ENCODE results near the gene ITIH3. TPM values are rescaled to one million over a fixed set of nuclear protein-coding genes. Genes with fewer than 3 reads are reported as not detected.
A peak's percentile ranks its signal among the peaks of the same experiment; 100 is the strongest.

Gene ITIH3
- total and polyA plus RNA-seq, 2 of the 8 experiments (the other 6 are each of a cell fraction or from before 2014, with no cell fraction given), result not detected

- peaks cover 0 to 12% (median 2%) of the 10 kb centered on the region in 4 experiments; a peak in 3 of 7 replicates for H3K4me1 ChIP-seq (replicated peaks in 1 of 4; ENCODE audit: control insufficient read depth in 3 of 4, insufficient read depth in 4 of 4, low read length in 3 of 4)
- H3K4me3 ChIP-seq (ENCODE audit: extremely low read depth in 1 of 4, insufficient read depth in 2 of 4, low read depth in 3 of 4, low read length in 4 of 4), result no peak overlapping the region
- no peak overlapping the region for H4K5ac ChIP-seq (ENCODE audit: insufficient read length, low read depth, low read length)
- H3K9ac ChIP-seq (replicated peaks in 1 of 4; ENCODE audit: extremely low read depth in 1 of 4, low read depth in 3 of 4, low read length in 3 of 4), result no peak overlapping the region
- DNase-seq (ENCODE audit: low read depth in 1 of 2, low spot score in 2 of 2) (no peak), FAIRE-seq (no peak)
- ChIA-PET POLR2A (ENCODE audit: partially characterized antibody) (interaction anchor here (0.6 to 1.2 kb wide), 2 partner anchors 52 to 305 kb away, joined by 3 read pairs; no protein-coding TSS in a partner anchor), CTCF (ENCODE audit: partially characterized antibody) (interaction anchor here (0.8 to 4.7 kb wide), 5 partner anchors 11 to 69 kb away, joined by 3 to 24 read pairs (median 3); no protein-coding TSS in a partner anchor)
- H2AK5ac ChIP-seq (ENCODE audit: low read depth, low read length), result no peak overlapping the region
- H3K23me2 ChIP-seq (ENCODE audit: low read depth, low read length), result no peaks in the 10 kb centered on the region
- no peak overlapping the region for H2BK15ac ChIP-seq (ENCODE audit: low read length)
- H3K79me1 ChIP-seq (ENCODE audit: low read depth, low read length), result no peaks in the 10 kb centered on the region
- H2BK12ac ChIP-seq (ENCODE audit: low read depth, low read length), result no peak overlapping the region
- WGBS, 2 experiments (ENCODE audit: extremely low coverage in 1 of 2, insufficient coverage in 1 of 2, insufficient read length in 1 of 2, insufficient replicate concordance in 2 of 2, low coverage in 1 of 2, low lambda C conversion rate in 2 of 2, missing lambda C conversion rate in 1 of 2), result 90% methylated on average over 17 of the region's 21 CpGs; no CpG with 5 or more reads in 1 of the 2 experiments
- H3K23ac ChIP-seq (ENCODE audit: insufficient read length), result no peak overlapping the region
- H3K36me3 ChIP-seq (ENCODE audit: control insufficient read depth in 2 of 4, insufficient read depth in 4 of 4, low read length in 3 of 4), result no peaks in the 10 kb centered on the region; a peak in 1 of 8 replicates
- no peak overlapping the region for H3K14ac ChIP-seq (ENCODE audit: insufficient read length)
- no peak overlapping the region for H3K56ac ChIP-seq (replicated peaks; ENCODE audit: insufficient read length, low read depth, low read length)
- H4K20me1 ChIP-seq (replicated peaks in 1 of 2; ENCODE audit: control insufficient read depth in 1 of 2, insufficient read depth in 2 of 2, low read length in 2 of 2), result peaks cover 0 to 2% of the 10 kb centered on the region in 2 experiments
- peak overlapping the region; percentile 39; the same call in 1 of the 2 replicates for H4K8ac ChIP-seq (ENCODE audit: extremely low read depth, insufficient read depth, low read length)
- H3K79me2 ChIP-seq (ENCODE audit: control insufficient read depth in 1 of 2, insufficient read depth in 2 of 2, low read length in 2 of 2), result no peaks in the 10 kb centered on the region
- no peaks in the 10 kb centered on the region for H3K27me3 ChIP-seq (replicated peaks in 1 of 4; ENCODE audit: control insufficient read depth in 3 of 4, extremely low read depth in 1 of 4, insufficient read depth in 3 of 4, low read length in 3 of 4)
- H4K91ac ChIP-seq (replicated peaks; ENCODE audit: insufficient read length, low read length), result no peak overlapping the region
- no peak overlapping the region for H2AFZ ChIP-seq (ENCODE audit: low read length)
- no peak overlapping the region for H2BK120ac ChIP-seq (replicated peaks; ENCODE audit: low read depth, low read length)
- no peak overlapping the region for H3K4ac ChIP-seq (replicated peaks; ENCODE audit: insufficient read length, low read depth, low read length)
- no peak overlapping the region for H2BK5ac ChIP-seq (ENCODE audit: low read depth, low read length)
- no peak overlapping the region for H3K18ac ChIP-seq (ENCODE audit: extremely low read depth, low read length)
- H3K4me2 ChIP-seq (ENCODE audit: insufficient read depth in 1 of 2, low read depth in 2 of 2, low read length in 2 of 2), result no peak overlapping the region
- H3K9me3 ChIP-seq (ENCODE audit: insufficient read depth in 2 of 2, low read depth in 1 of 2, low read length in 1 of 2), result no peaks in the 10 kb centered on the region
- no peak overlapping the region for H2BK20ac ChIP-seq (ENCODE audit: low read length)
- no peak overlapping the region; the same call in 1 of the 2 replicates for H3K27ac ChIP-seq (ENCODE audit: low read depth, low read length)
- TF ChIP-seq GABPA (IDR thresholded peaks at IDR 0.05; ENCODE audit: borderline replicate concordance, insufficient read depth, low read length), result no peak
- no peak for TF ChIP-seq NANOG (IDR thresholded peaks at IDR 0.05; ENCODE audit: insufficient read depth, low read depth, low read length, poor library complexity, severe bottlenecking)
These were observed 37.1 kb downstream of the ITIH3 start for GRCh38 chr3:52831500-52832301.
